GM21423 (cell line): Measurements from ENCODE around the gene ICOSLG.
"Not testable (repeated sequence)": the region's sequence is repeated elsewhere in the genome, so short reads cannot be mapped to it uniquely, and the experiment has no call there.

Experiments used
- ATAC-seq: cut with Tn5 transposase; IDR thresholded peaks from one replicate; pipeline ENCODE4 v1.9.1; 2021; ENCODE audit warnings: mild to moderate bottlenecking, moderate library complexity; ENCODE audit not compliant: unreplicated experiment

Gene ICOSLG

GRCh38 chr21:44184862-44185261 lies 55.9 kb downstream of the ICOSLG start:
- not testable (repeated sequence) for ATAC-seq

GRCh38 chr21:44182202-44182601 lies 58.5 kb downstream of the ICOSLG start:
- ATAC-seq = not testable (repeated sequence)

DNA sequence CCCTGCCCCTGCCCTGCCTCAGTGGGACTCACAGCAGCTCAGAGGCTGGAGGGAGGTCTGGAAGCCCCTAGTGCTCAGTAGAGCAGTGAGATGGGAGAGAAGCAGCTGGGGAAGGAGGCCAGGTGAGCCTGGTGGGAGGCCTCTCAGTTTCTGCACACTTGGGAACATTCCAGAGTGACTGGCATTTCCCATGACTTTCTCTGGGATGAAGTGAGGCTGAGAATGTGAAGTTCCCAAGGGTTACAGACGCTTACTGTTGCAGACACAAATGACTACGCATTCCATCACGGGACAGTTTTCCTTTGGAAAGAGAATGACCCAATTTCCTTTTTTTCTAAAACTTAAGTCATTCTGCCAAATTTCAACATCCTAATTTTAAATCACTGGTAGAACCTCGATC lies 59.2 kb downstream of the ICOSLG start:
- ATAC-seq = not testable (repeated sequence)

DNA sequence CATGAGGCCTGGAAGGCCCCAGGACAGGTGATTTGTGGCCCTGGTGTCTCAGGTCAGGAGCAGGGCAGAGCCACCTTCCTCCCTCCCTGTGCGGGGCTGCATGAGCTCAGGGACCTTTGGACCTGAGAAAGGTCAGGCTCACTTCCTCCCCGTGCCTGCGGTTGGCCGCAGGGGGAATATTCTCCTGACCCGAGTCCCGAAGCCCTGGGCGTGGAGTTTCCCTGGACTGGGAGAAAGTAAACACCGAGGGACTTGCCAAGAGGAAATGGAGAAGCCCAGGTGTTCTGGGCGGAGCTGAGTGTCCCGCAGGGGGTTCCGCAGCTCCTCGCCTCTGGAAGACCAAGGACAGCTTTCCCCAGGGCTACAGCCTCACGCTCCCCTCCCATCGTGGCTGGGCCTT lies 64.6 kb downstream of the ICOSLG start:
- ATAC-seq = not testable (repeated sequence)

DNA sequence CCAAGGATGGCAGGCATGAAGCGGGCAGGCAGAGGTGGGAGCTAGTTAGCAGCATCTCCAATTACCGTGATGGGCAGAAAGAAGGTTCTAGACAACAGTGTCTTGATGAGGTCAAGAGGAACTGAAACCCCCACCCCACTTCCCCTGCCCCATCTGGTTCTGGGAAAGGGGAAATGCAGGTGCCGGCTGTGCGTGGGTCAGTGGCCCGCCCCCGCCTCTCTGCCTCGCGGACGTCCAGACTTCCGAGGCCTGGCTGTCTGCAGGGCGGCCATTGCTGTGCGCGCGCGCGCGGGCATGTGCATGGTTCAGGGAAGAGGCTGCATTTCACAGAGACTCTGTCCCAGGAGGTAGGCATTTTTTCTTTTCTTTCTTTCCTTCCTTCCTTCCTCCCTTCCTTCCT lies 65.6 kb downstream of the ICOSLG start:
- not testable (repeated sequence) for ATAC-seq
